ENCODE results near the gene CD44.

CD44 gene

DNA sequence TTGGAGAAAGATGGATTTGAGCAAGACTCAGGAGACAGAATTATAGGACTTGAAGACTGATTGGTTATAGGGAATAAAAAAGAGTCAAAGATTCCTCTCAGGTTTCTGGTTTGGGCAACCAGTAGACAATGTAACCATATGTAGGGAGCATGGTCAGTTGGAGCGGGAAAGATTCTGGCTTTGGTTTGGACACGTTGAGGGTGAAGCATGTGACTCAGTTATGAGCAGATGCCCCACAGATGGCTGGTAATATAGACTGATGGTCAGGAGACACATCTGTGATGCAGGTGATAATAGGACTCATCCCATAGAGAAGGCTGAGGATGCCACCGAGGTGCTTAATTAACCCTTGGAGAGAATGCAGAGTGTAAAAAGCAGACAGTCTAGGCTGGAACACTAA lies 132.1 kb downstream of the CD44 start:
- DNase-seq, result no peak

DNA sequence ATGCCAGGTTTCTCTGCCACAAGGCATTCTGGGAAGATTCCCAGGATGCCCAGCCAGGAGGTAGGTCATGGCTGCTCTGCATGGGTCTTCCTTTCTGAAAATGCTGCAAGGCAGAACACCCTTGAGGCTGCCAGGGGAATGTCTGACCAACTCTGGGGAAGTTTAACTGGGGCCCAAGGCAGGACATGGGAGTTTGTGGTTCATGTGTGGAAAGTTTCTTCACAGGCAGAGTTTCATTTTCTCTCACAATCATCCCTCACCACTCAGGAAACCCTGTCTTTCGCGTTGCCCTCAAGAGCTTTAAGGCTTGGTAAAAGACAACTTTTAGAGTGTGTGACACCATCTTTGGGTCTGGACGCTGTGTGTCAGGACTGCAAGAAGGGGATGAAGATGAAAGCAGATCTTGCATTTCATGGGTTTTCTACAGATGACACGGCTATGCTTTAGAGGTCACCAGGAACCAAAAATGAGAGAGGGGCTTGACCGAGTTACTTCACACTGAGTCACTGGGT lies 133.5 kb downstream of the CD44 start:
- DNase-seq, result no peak

DNA sequence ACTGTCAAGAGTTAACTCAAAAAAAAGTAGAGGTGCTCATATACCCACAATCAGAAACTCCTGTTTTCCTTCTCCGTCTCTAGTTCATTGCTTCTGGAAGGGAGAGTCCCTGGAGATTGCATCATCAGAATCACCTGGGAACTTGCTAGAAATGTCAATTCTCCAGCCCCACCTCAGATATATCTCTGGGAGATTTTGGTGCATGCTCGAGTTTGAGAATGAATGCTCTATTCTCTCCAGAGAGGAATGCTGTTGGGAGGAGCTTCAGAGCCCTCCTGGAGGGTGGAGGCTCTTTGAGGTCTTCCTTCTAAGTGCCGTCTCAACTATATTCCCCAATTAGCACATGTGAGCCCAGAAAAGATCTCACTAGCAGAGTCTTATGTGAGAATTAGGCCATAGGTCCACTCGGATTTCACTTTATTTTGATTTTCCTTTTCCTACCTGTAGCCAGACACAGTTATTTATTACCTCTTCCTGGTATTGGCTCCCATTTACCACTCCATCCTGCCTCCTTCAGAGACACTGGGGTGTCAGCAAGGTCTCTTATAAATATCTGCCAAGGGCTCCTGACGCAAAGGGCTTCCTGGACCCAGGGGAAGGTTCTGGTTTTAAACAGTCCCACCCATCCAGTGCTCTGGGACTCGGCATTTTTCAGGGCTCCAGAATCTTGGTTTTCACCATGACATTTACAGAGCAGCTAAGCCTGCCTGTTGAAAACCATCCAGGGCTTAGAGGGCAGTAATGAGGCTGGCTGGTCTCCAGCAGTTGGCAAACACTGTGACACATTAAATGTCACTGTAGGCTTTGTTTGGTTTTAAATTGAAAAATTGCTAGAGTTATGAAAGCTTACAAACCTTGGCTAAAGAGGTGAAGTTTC lies 136.2 kb downstream of the CD44 start:
- peak; percentile 49 for DNase-seq

DNA sequence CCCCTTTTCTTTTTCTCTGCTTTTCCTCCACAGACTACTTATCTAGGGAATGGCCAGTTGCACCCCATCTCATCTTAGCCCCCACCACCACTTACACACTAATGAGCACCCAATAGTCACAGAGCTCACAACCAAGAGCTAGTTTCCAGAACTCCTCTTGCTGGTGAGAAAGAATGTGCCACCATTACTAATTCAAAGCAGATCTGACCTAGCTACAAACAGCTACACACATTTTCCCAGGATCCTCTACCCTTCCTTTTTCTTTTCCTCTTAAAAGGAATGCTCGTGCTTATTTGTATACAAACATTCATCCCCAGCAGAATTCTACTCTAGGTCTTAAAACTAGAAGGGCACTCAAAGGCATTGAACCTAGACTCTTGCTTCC lies 136.8 kb downstream of the CD44 start:
- no peak for DNase-seq

DNA sequence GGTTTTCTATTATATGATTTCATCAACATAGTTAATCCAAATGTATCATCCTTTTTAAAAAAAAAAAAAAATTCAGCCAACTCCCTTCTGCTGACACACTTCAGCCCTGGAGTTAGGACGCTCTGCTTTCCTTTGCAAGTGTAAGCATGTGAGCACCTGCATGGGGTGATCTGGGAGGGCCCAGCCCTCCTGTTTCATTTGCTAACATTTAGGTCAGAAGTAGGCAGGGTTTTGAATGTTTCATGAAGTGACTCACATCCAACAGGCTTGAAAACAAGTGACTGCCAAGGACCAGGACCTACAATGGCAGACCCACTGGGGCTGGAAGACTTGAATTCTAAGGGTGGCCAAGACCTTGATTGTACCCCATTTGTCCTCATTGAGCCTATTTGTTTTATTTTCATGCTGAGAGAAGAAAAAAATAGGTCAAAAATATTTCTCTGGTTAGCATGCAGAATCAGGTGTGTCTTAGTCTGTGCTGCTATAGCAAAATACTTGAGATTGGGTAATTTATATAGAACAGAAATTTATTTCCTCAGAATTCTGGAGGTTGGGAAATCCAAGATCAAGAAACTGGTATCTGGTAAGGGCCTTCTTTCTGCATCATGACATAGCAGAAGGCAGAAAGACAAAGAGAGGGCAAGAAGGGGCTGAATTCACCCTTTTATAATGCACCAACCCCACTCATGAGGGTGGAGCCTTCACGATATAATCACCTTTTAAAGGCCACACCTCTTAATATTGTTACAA lies 137.6 kb downstream of the CD44 start:
- DNase-seq, result peak; percentile 16

DNA sequence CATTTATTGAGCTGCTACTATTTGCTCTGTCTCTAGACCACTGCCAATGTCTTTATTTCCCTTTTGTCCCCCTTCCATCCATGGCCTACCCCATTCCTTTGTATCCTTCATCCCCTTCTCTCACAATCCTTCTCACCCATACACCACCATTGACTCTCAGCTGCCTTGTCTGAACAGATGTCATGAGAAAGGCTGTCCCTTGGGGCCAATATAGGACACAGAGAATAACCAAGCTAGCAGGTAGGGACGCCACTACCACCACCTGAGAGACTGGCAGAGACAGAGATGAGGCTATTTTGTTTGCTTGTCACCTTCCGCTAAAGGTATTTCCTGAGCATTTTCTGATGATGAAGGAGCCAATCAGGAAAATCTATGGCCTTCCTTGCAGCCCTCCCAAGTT lies 138.9 kb downstream of the CD44 start:
- no peak for DNase-seq

DNA sequence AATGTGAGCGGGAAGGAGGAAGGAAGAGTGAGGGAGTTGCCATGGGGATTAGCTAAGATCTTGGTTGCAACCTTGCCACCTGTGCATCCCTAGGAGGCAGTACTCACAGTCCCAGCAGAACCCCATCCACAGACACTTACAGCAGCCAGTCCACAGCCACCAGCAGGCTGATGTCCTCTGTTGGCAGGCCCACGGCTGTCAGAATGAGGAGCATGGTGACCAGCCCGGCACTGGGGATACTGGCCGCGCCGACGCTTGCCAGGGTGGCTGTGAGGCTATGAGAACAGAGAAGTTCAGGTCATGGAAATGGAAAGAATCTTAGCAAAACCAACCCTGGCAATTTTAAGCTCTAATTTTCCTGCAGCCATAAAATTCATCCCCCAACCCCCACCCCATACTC lies 141.8 kb downstream of the CD44 start:
- no peak for DNase-seq

DNA sequence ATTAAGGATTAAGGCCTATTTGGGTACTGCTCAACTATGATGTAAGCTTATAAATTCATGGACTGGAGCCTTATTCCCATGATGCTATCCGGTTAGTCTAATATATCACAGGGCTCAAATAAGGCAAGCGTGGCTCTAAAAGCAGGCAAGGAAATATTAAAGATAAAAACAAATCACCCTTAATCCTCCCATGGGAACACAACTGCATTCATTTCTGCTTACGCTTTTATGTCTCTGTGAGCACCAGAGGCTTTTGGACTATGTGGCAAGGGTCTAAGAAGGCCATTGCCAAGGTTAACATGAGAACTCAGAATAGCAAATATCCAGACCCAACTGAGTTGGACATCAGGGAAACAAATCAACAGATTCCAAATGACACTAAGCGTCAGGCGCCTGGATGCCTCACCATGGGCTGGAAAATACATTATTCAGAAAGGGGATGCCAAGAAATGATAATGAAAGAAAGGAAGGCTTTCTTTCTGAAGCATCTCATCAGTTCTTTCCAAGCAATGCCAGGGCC lies 142.3 kb downstream of the CD44 start:
- no peak for DNase-seq

All from DMS53 (cell line).